SK-N-SH (cell line): Measurements from ENCODE around the gene KEAP1.

Experiments
- CTCF ChIP-seq: fragments of 200-600 bp; sonication (generic); IDR thresholded peaks from 2 replicates; pipeline ENCODE4 v1.6.1; 2017; ENCODE audit warnings: antibody characterized with exemption, mild to moderate bottlenecking, moderate library complexity
- ELF1 ChIP-seq: IDR thresholded peaks from 2 replicates; pipeline ENCODE4 v1.4.0; 2012
- EP300 ChIP-seq, 2 experiments: IDR thresholded peaks; 2 replicates each; pipeline versions ENCODE4 v1.4.0 to v1.6.1; 2012; ENCODE audit warnings: borderline replicate concordance in 1 of 2, low read depth in 1 of 2, low read length in 1 of 2
- JUND ChIP-seq: IDR thresholded peaks from 2 replicates; pipeline ENCODE4 v1.4.0; 2012
- POLR2AphosphoS5 ChIP-seq: IDR thresholded peaks from 2 replicates; pipeline ENCODE4 v1.6.1; 2012; ENCODE audit warnings: low read depth, low read length
- RAD21 ChIP-seq: IDR thresholded peaks from 2 replicates; pipeline ENCODE4 v1.6.1; 2012; ENCODE audit warnings: mild to moderate bottlenecking, low read length
- SIN3A ChIP-seq: IDR thresholded peaks from 2 replicates; pipeline ENCODE4 v1.6.1; 2012; ENCODE audit warnings: low read depth, mild to moderate bottlenecking, low read length, moderate library complexity, borderline replicate concordance
- TAF1 ChIP-seq: IDR thresholded peaks from 2 replicates; pipeline ENCODE4 v1.6.1; 2012; ENCODE audit warnings: low read depth, mild to moderate bottlenecking, low read length, moderate library complexity, borderline replicate concordance
- USF2 ChIP-seq: fragments of 150-350 bp; IDR thresholded peaks from 2 replicates; pipeline ENCODE4 v1.6.1; 2017; ENCODE audit warnings: antibody characterized with exemption, low read length, low read depth, borderline replicate concordance
- TF ChIP-seq, protein P1 (sequence below): IDR thresholded peaks from 2 replicates; pipeline ENCODE4 v1.4.0; 2012; ENCODE audit warnings: low read depth, borderline replicate concordance

GRCh38 chr19:10517760-10518443 lies 14.7 kb upstream of the KEAP1 start:
- no peak for TF ChIP-seq CTCF
- no peak for TF ChIP-seq JUND
- TF ChIP-seq SIN3A = no peak
- TF ChIP-seq, protein P1, sequence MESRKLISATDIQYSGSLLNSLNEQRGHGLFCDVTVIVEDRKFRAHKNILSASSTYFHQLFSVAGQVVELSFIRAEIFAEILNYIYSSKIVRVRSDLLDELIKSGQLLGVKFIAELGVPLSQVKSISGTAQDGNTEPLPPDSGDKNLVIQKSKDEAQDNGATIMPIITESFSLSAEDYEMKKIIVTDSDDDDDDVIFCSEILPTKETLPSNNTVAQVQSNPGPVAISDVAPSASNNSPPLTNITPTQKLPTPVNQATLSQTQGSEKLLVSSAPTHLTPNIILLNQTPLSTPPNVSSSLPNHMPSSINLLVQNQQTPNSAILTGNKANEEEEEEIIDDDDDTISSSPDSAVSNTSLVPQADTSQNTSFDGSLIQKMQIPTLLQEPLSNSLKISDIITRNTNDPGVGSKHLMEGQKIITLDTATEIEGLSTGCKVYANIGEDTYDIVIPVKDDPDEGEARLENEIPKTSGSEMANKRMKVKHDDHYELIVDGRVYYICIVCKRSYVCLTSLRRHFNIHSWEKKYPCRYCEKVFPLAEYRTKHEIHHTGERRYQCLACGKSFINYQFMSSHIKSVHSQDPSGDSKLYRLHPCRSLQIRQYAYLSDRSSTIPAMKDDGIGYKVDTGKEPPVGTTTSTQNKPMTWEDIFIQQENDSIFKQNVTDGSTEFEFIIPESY = no peak
- TF ChIP-seq POLR2AphosphoS5 = no peak
- no peak for TF ChIP-seq RAD21
- TF ChIP-seq USF2 = no peak
- TF ChIP-seq TAF1 = no peak
- no peak for TF ChIP-seq EP300 (IDR thresholded peaks at IDR 0.05; ENCODE audit: borderline replicate concordance in 1 of 2, low read depth in 1 of 2, low read length in 1 of 2)
- no peak for TF ChIP-seq ELF1
